Fibroblast of lung (primary cell): ENCODE measurements around the gene MAP1B. TPM values are rescaled to one million over a fixed set of nuclear protein-coding genes. Genes with fewer than 3 reads are reported as not detected.

Experiments
- DNase-seq, 2 donors: peaks; one replicate each; pipeline versions ENCODE4 v3.0.0 to v3.0.0-alpha.2; 2010; ENCODE audit warnings: low read depth in 2 of 2
- H2AFZ ChIP-seq: 2 replicates; pipeline ENCODE4 v1.5.1; 2012; ENCODE audit warnings: low read length, control low read depth, inconsistent platforms
- H3K27ac ChIP-seq: 2 replicates; pipeline ENCODE4 v1.5.1; 2011; ENCODE audit warnings: low read length, control low read depth; ENCODE audit not compliant: insufficient read depth
- H3K27me3 ChIP-seq: 2 replicates; pipeline ENCODE4 v1.5.1; 2011; ENCODE audit warnings: mild to moderate bottlenecking, low read length; ENCODE audit not compliant: control insufficient read depth, insufficient read depth
- H3K36me3 ChIP-seq: 2 replicates; pipeline ENCODE4 v1.5.1; 2011; ENCODE audit warnings: low read length; ENCODE audit not compliant: control insufficient read depth, insufficient read depth
- H3K4me1 ChIP-seq: 2 replicates; pipeline ENCODE4 v1.5.1; 2011; ENCODE audit warnings: low read length; ENCODE audit not compliant: control insufficient read depth, insufficient read depth; ENCODE audit errors: extremely low read depth
- H3K4me2 ChIP-seq: 2 replicates; pipeline ENCODE4 v1.5.1; 2011; ENCODE audit warnings: low read length, control low read depth; ENCODE audit not compliant: insufficient read depth; ENCODE audit errors: extremely low read depth
- H3K4me3 ChIP-seq, 4 experiments: fragments of 200-600 bp in 1 of 4; sonication (generic) in 1 of 4; replicated peaks in 1 of 4; 2 replicates each; pipeline ENCODE4 v1.5.1; 2011 to 2016; ENCODE audit warnings: low read length in 4 of 4, low read depth in 3 of 4, mild to moderate bottlenecking in 3 of 4, control low read depth in 2 of 4, inconsistent platforms in 1 of 4, mixed read lengths in 1 of 4; ENCODE audit not compliant: insufficient read depth in 1 of 4; ENCODE audit errors: control extremely low read depth in 1 of 4
- H3K79me2 ChIP-seq: 2 replicates; pipeline ENCODE4 v1.5.1; 2012; ENCODE audit warnings: mild to moderate bottlenecking, low read length, inconsistent platforms; ENCODE audit not compliant: control insufficient read depth, insufficient read depth
- H3K9ac ChIP-seq: 2 replicates; pipeline ENCODE4 v1.5.1; 2011; ENCODE audit warnings: mild to moderate bottlenecking, low read length, control low read depth; ENCODE audit not compliant: insufficient read depth
- H3K9me3 ChIP-seq: 2 replicates; pipeline ENCODE4 v1.5.1; 2012; ENCODE audit warnings: low read depth, low read length; ENCODE audit not compliant: control insufficient read depth, insufficient read depth
- H4K20me1 ChIP-seq: 2 replicates; pipeline ENCODE4 v1.5.1; 2011; ENCODE audit warnings: low read length; ENCODE audit not compliant: control insufficient read depth, insufficient read depth; ENCODE audit errors: extremely low read depth
- CTCF ChIP-seq, 2 donors: IDR thresholded peaks in 1 of 2; conservative IDR thresholded peaks in 1 of 2; 1 replicate in 1 of 2; 2 replicates in 1 of 2; pipeline ENCODE4 v1.5.1; 2011 to 2012; ENCODE audit warnings: low read length in 2 of 2, control low read depth in 1 of 2, inconsistent platforms in 1 of 2, low read depth in 1 of 2, mild to moderate bottlenecking in 1 of 2
- EZH2 ChIP-seq: IDR thresholded peaks from 2 replicates; pipeline ENCODE4 v1.5.1; 2012; ENCODE audit warnings: low read length, control low read depth, mild to moderate bottlenecking; ENCODE audit errors: missing control alignments
- polyA plus RNA-seq, 2 donors: library from polyadenylated mRNA; depleted of rRNA in 1 of 2; stranded (reverse) in 1 of 2; unstranded in 1 of 2; fragments of >200 nt; gene quantifications; 2 replicates each; pipeline ENCODE4 v1.2.1, GENCODE V29; 2011 to 2012; ENCODE audit warnings: missing spikeins in 1 of 2
- total RNA-seq: library from RNA; depleted of rRNA; stranded (reverse); fragments of >200 nt; gene quantifications from 2 replicates; pipeline ENCODE4 v1.2.1, GENCODE V29; 2014

MAP1B gene
- total and polyA plus RNA-seq, 2 donors (not counting 1 experiment from before 2014, with no cell fraction given) = 83.4 to 109 TPM

- no peaks in the 10 kb centered on the region for H3K9me3 ChIP-seq
- TF ChIP-seq CTCF (conservative IDR thresholded peaks at IDR 0.05 in 1 of 2, IDR thresholded peaks at IDR 0.05 in 1 of 2; ENCODE audit: low read depth in 1 of 2, low read length in 2 of 2) (no peak), EZH2 (no peak)
- H3K36me3 ChIP-seq = peaks cover 12% of the 10 kb centered on the region
- no peak overlapping the region for H3K4me2 ChIP-seq
- peaks cover 46% of the 10 kb centered on the region for H3K79me2 ChIP-seq
- no peaks in the 10 kb centered on the region for H3K27me3 ChIP-seq
- H2AFZ ChIP-seq = no peak overlapping the region
- H4K20me1 ChIP-seq = no peaks in the 10 kb centered on the region
- no peak for DNase-seq
- peaks cover 5% of the 10 kb centered on the region for H3K4me1 ChIP-seq
- H3K4me3 ChIP-seq = no peak overlapping the region
- no peak overlapping the region for H3K27ac ChIP-seq
- no peak overlapping the region for H3K9ac ChIP-seq
These were observed 13.9 kb downstream of the MAP1B start for GRCh38 chr5:72121052-72121779.

GRCh38 chr5:72121780-72122445, 14.6 kb downstream of the MAP1B start:
- peak in 1 of 2 donors; percentile 56 for DNase-seq
- Histone ChIP-seq H3K9me3 (no peaks in the 10 kb centered on the region), H3K36me3 (peaks cover 9% of the 10 kb centered on the region), H3K9ac (no peak overlapping the region), H4K20me1 (no peaks in the 10 kb centered on the region), H3K27me3 (no peaks in the 10 kb centered on the region), H3K27ac (no peak overlapping the region), H3K79me2 (peaks cover 46% of the 10 kb centered on the region), H3K4me2 (no peak overlapping the region), H2AFZ (no peak overlapping the region), H3K4me3 (no peak overlapping the region), H3K4me1 (peaks cover 7% of the 10 kb centered on the region)
- TF ChIP-seq CTCF (conservative IDR thresholded peaks at IDR 0.05 in 1 of 2, IDR thresholded peaks at IDR 0.05 in 1 of 2; ENCODE audit: low read depth in 1 of 2, low read length in 2 of 2) = no peak
- no peak for TF ChIP-seq EZH2

GRCh38 chr5:72122602-72123001, 15.3 kb downstream of the MAP1B start:
- Histone ChIP-seq H3K79me2 (peaks cover 47% of the 10 kb centered on the region), H3K9ac (no peak overlapping the region), H3K9me3 (no peaks in the 10 kb centered on the region), H3K4me3 (no peak overlapping the region), H3K36me3 (peaks cover 8% of the 10 kb centered on the region), H3K27ac (no peak overlapping the region), H3K4me2 (no peak overlapping the region), H2AFZ (no peak overlapping the region), H4K20me1 (no peaks in the 10 kb centered on the region), H3K4me1 (peaks cover 8% of the 10 kb centered on the region), H3K27me3 (no peaks in the 10 kb centered on the region)
- DNase-seq = no peak
- no peak for TF ChIP-seq EZH2
- TF ChIP-seq CTCF (conservative IDR thresholded peaks at IDR 0.05 in 1 of 2, IDR thresholded peaks at IDR 0.05 in 1 of 2; ENCODE audit: low read depth in 1 of 2, low read length in 2 of 2) = no peak
